ENCODE measurements around the gene LINGO1.

Gene LINGO1

GRCh38 chr15:77617476-77618230 lies 15.1 kb downstream of the LINGO1 start:
- WGBS, 2 experiments = 92 to 94% methylated on average over 12 of the region's 12 CpGs
- peaks cover 25% of the 10 kb centered on the region for H3K4me1 ChIP-seq (ENCODE audit: control insufficient read depth, insufficient read depth, low read length)
- H3K36me3 ChIP-seq (ENCODE audit: control insufficient read depth, insufficient read depth, low read length) = no peaks in the 10 kb centered on the region
- H3K27ac ChIP-seq (ENCODE audit: insufficient read depth, low read depth, low read length, poor library complexity, severe bottlenecking) = no peak overlapping the region
- H3K9me3 ChIP-seq (ENCODE audit: control insufficient read depth, low read length) = no peaks in the 10 kb centered on the region
- H3K27me3 ChIP-seq (ENCODE audit: control insufficient read depth, insufficient read depth, low read length, poor library complexity, severe bottlenecking) = no peaks in the 10 kb centered on the region
- no peak overlapping the region for H3K4me3 ChIP-seq (ENCODE audit: insufficient read depth, low read depth, low read length)

GRCh38 chr15:77616072-77616471 lies 16.6 kb downstream of the LINGO1 start:
- Histone ChIP-seq H3K9me3 (ENCODE audit: control insufficient read depth, low read length) (no peaks in the 10 kb centered on the region), H3K27ac (ENCODE audit: insufficient read depth, low read depth, low read length, poor library complexity, severe bottlenecking) (no peak overlapping the region), H3K4me3 (ENCODE audit: insufficient read depth, low read depth, low read length) (no peak overlapping the region), H3K27me3 (ENCODE audit: control insufficient read depth, insufficient read depth, low read length, poor library complexity, severe bottlenecking) (no peaks in the 10 kb centered on the region), H3K4me1 (ENCODE audit: control insufficient read depth, insufficient read depth, low read length) (peaks cover 20% of the 10 kb centered on the region), H3K36me3 (ENCODE audit: control insufficient read depth, insufficient read depth, low read length) (no peaks in the 10 kb centered on the region)
- WGBS, 2 experiments = 76 to 80% methylated on average over 8 of the region's 8 CpGs

GRCh38 chr15:77615472-77615871 lies 17.2 kb downstream of the LINGO1 start:
- no peak overlapping the region for H3K27ac ChIP-seq (ENCODE audit: insufficient read depth, low read depth, low read length, poor library complexity, severe bottlenecking)
- peaks cover 25% of the 10 kb centered on the region for H3K4me1 ChIP-seq (ENCODE audit: control insufficient read depth, insufficient read depth, low read length)
- H3K27me3 ChIP-seq (ENCODE audit: control insufficient read depth, insufficient read depth, low read length, poor library complexity, severe bottlenecking) = no peaks in the 10 kb centered on the region
- 96 to 97% methylated on average over 31 of the region's 31 CpGs for WGBS, 2 experiments
- H3K9me3 ChIP-seq (ENCODE audit: control insufficient read depth, low read length) = no peaks in the 10 kb centered on the region
- no peak overlapping the region for H3K4me3 ChIP-seq (ENCODE audit: insufficient read depth, low read depth, low read length)
- no peaks in the 10 kb centered on the region for H3K36me3 ChIP-seq (ENCODE audit: control insufficient read depth, insufficient read depth, low read length)

- peaks cover 25% of the 10 kb centered on the region for H3K4me1 ChIP-seq (ENCODE audit: control insufficient read depth, insufficient read depth, low read length)
- 97% methylated on average over 48 of the region's 48 CpGs for WGBS, 2 experiments
- H3K4me3 ChIP-seq (ENCODE audit: insufficient read depth, low read depth, low read length) = no peak overlapping the region
- no peaks in the 10 kb centered on the region for H3K36me3 ChIP-seq (ENCODE audit: control insufficient read depth, insufficient read depth, low read length)
- no peaks in the 10 kb centered on the region for H3K27me3 ChIP-seq (ENCODE audit: control insufficient read depth, insufficient read depth, low read length, poor library complexity, severe bottlenecking)
- no peak overlapping the region for H3K27ac ChIP-seq (ENCODE audit: insufficient read depth, low read depth, low read length, poor library complexity, severe bottlenecking)
- H3K9me3 ChIP-seq (ENCODE audit: control insufficient read depth, low read length) = no peaks in the 10 kb centered on the region
Measured at GRCh38 chr15:77614251-77614806, 18.4 kb downstream of the LINGO1 start.

- H3K36me3 ChIP-seq (ENCODE audit: control insufficient read depth, insufficient read depth, low read length) = no peaks in the 10 kb centered on the region
- WGBS, 2 experiments = 94 to 96% methylated on average over 23 of the region's 23 CpGs
Measured at GRCh38 chr15:77613814-77614213, 18.9 kb downstream of the LINGO1 start.

GRCh38 chr15:77612958-77613601 lies 19.6 kb downstream of the LINGO1 start:
- Histone ChIP-seq H3K4me3 (ENCODE audit: insufficient read depth, low read depth, low read length) (no peak overlapping the region), H3K36me3 (ENCODE audit: control insufficient read depth, insufficient read depth, low read length) (no peaks in the 10 kb centered on the region), H3K4me1 (ENCODE audit: control insufficient read depth, insufficient read depth, low read length) (peaks cover 26% of the 10 kb centered on the region), H3K27me3 (ENCODE audit: control insufficient read depth, insufficient read depth, low read length, poor library complexity, severe bottlenecking) (no peaks in the 10 kb centered on the region), H3K27ac (ENCODE audit: insufficient read depth, low read depth, low read length, poor library complexity, severe bottlenecking) (no peak overlapping the region), H3K9me3 (ENCODE audit: control insufficient read depth, low read length) (no peaks in the 10 kb centered on the region)
- 90 to 97% methylated on average over 7 to 8 of the region's 8 CpGs for WGBS, 2 experiments

More at GRCh38 chr15:77613814-77614213, 18.9 kb downstream of the LINGO1 start:
- Histone ChIP-seq H3K4me1 (ENCODE audit: control insufficient read depth, insufficient read depth, low read length) (peaks cover 25% of the 10 kb centered on the region), H3K27me3 (ENCODE audit: control insufficient read depth, insufficient read depth, low read length, poor library complexity, severe bottlenecking) (no peaks in the 10 kb centered on the region), H3K9me3 (ENCODE audit: control insufficient read depth, low read length) (no peaks in the 10 kb centered on the region), H3K4me3 (ENCODE audit: insufficient read depth, low read depth, low read length) (no peak overlapping the region), H3K27ac (ENCODE audit: insufficient read depth, low read depth, low read length, poor library complexity, severe bottlenecking) (no peak overlapping the region)

- Histone ChIP-seq H3K27me3 (ENCODE audit: control insufficient read depth, insufficient read depth, low read length, poor library complexity, severe bottlenecking) (no peaks in the 10 kb centered on the region), H3K36me3 (ENCODE audit: control insufficient read depth, insufficient read depth, low read length) (no peaks in the 10 kb centered on the region), H3K4me1 (ENCODE audit: control insufficient read depth, insufficient read depth, low read length) (peaks cover 37% of the 10 kb centered on the region), H3K9me3 (ENCODE audit: control insufficient read depth, low read length) (no peaks in the 10 kb centered on the region), H3K27ac (ENCODE audit: insufficient read depth, low read depth, low read length, poor library complexity, severe bottlenecking) (no peak overlapping the region), H3K4me3 (ENCODE audit: insufficient read depth, low read depth, low read length) (no peak overlapping the region)
- WGBS, 2 experiments = 77 to 80% methylated on average over 10 of the region's 10 CpGs
Measured at GRCh38 chr15:77611767-77612166, 20.9 kb downstream of the LINGO1 start.

GRCh38 chr15:77610731-77611130 lies 22.0 kb downstream of the LINGO1 start:
- H3K27me3 ChIP-seq (ENCODE audit: control insufficient read depth, insufficient read depth, low read length, poor library complexity, severe bottlenecking) = no peaks in the 10 kb centered on the region
- no peak overlapping the region for H3K4me3 ChIP-seq (ENCODE audit: insufficient read depth, low read depth, low read length)
- H3K4me1 ChIP-seq (ENCODE audit: control insufficient read depth, insufficient read depth, low read length) = peaks cover 43% of the 10 kb centered on the region
- no peak overlapping the region for H3K27ac ChIP-seq (ENCODE audit: insufficient read depth, low read depth, low read length, poor library complexity, severe bottlenecking)
- no peaks in the 10 kb centered on the region for H3K36me3 ChIP-seq (ENCODE audit: control insufficient read depth, insufficient read depth, low read length)
- no peaks in the 10 kb centered on the region for H3K9me3 ChIP-seq (ENCODE audit: control insufficient read depth, low read length)
- WGBS, 2 experiments = 52 to 53% methylated on average over 9 of the region's 9 CpGs

GRCh38 chr15:77609558-77609957 lies 23.2 kb downstream of the LINGO1 start:
- WGBS, 2 experiments = 92 to 95% methylated on average over 3 of the region's 3 CpGs
- no peak overlapping the region for H3K27ac ChIP-seq (ENCODE audit: insufficient read depth, low read depth, low read length, poor library complexity, severe bottlenecking)
- H3K4me3 ChIP-seq (ENCODE audit: insufficient read depth, low read depth, low read length) = no peak overlapping the region
- H3K36me3 ChIP-seq (ENCODE audit: control insufficient read depth, insufficient read depth, low read length) = no peaks in the 10 kb centered on the region
- no peaks in the 10 kb centered on the region for H3K9me3 ChIP-seq (ENCODE audit: control insufficient read depth, low read length)
- H3K4me1 ChIP-seq (ENCODE audit: control insufficient read depth, insufficient read depth, low read length) = peaks cover 55% of the 10 kb centered on the region
- H3K27me3 ChIP-seq (ENCODE audit: control insufficient read depth, insufficient read depth, low read length, poor library complexity, severe bottlenecking) = no peaks in the 10 kb centered on the region

- H3K4me1 ChIP-seq (ENCODE audit: control insufficient read depth, insufficient read depth, low read length) = peaks cover 55% of the 10 kb centered on the region
- no peaks in the 10 kb centered on the region for H3K9me3 ChIP-seq (ENCODE audit: control insufficient read depth, low read length)
- no peak overlapping the region for H3K27ac ChIP-seq (ENCODE audit: insufficient read depth, low read depth, low read length, poor library complexity, severe bottlenecking)
- H3K36me3 ChIP-seq (ENCODE audit: control insufficient read depth, insufficient read depth, low read length) = no peaks in the 10 kb centered on the region
- no peaks in the 10 kb centered on the region for H3K27me3 ChIP-seq (ENCODE audit: control insufficient read depth, insufficient read depth, low read length, poor library complexity, severe bottlenecking)
- 93 to 94% methylated on average over 6 of the region's 6 CpGs for WGBS, 2 experiments
- no peak overlapping the region for H3K4me3 ChIP-seq (ENCODE audit: insufficient read depth, low read depth, low read length)
Measured at GRCh38 chr15:77608774-77609173, 23.9 kb downstream of the LINGO1 start.

All from ectodermal cell (in vitro differentiated cells).